HEK293T (cell line): ENCODE results near the gene FUT8.

Experiments
- CTCF ChIA-PET: fragments of 350-600 bp; formaldehyde crosslinking; extraction: SDS; loops from one replicate; lab custom pipeline; 2021; ENCODE audit warnings: antibody characterized with exemption, inconsistent platforms; lab: Yijun Ruan, JAX
- POLR2A ChIA-PET: fragments of 350-600 bp; formaldehyde crosslinking; extraction: SDS; loops from one replicate; lab custom pipeline; 2020; ENCODE audit warnings: antibody characterized with exemption, inconsistent platforms; lab: Yijun Ruan, JAX
- DNase-seq: peaks from one replicate; pipeline ENCODE4 v3.0.0; 2012; ENCODE audit warnings: mixed read lengths; ENCODE audit errors: extremely low spot score
- ARNT ChIP-seq: fragments of 450-650 bp; IDR thresholded peaks from 2 replicates; pipeline ENCODE4 v1.6.1; 2017; ENCODE audit warnings: mild to moderate bottlenecking
- BHLHE40 ChIP-seq: fragments of 450-650 bp; IDR thresholded peaks from 2 replicates; pipeline ENCODE4 v1.6.1; 2016; ENCODE audit warnings: mild to moderate bottlenecking, moderate library complexity, borderline replicate concordance
- CTBP1 ChIP-seq: fragments of 450-650 bp; IDR thresholded peaks from 2 replicates; pipeline ENCODE4 v1.6.1; 2016; ENCODE audit warnings: borderline replicate concordance
- ELF4 ChIP-seq: fragments of 450-650 bp; IDR thresholded peaks from 2 replicates; pipeline ENCODE4 v1.6.1; 2017; ENCODE audit warnings: antibody characterized with exemption
- FOXA1 ChIP-seq: fragments of 450-650 bp; IDR thresholded peaks from 2 replicates; pipeline ENCODE4 v1.6.1; 2016; ENCODE audit warnings: mild to moderate bottlenecking
- FOXK2 ChIP-seq: fragments of 450-650 bp; IDR thresholded peaks from 2 replicates; pipeline ENCODE4 v1.6.1; 2016; ENCODE audit warnings: mild to moderate bottlenecking
- FOXM1 ChIP-seq: fragments of 450-650 bp; IDR thresholded peaks from 2 replicates; pipeline ENCODE4 v1.6.1; 2017; ENCODE audit warnings: mild to moderate bottlenecking, borderline replicate concordance
- HDGF ChIP-seq: fragments of 450-650 bp; IDR thresholded peaks from 2 replicates; pipeline ENCODE4 v1.6.1; 2017; ENCODE audit warnings: antibody characterized with exemption, borderline replicate concordance
- L3MBTL2 ChIP-seq: fragments of 450-650 bp; conservative IDR thresholded peaks from 2 replicates; pipeline ENCODE4 v1.6.1; 2016; ENCODE audit warnings: mild to moderate bottlenecking
- LEF1 ChIP-seq: fragments of 450-650 bp; IDR thresholded peaks from 2 replicates; pipeline ENCODE4 v1.6.1; 2017; ENCODE audit warnings: mild to moderate bottlenecking, borderline replicate concordance
- NFRKB ChIP-seq: fragments of 450-650 bp; IDR thresholded peaks from 2 replicates; pipeline ENCODE4 v1.6.1; 2016; ENCODE audit warnings: mild to moderate bottlenecking, moderate library complexity
- SP1 ChIP-seq: fragments of 450-650 bp; IDR thresholded peaks from 2 replicates; pipeline ENCODE4 v1.6.1; 2017
- SUZ12 ChIP-seq: fragments of 450-650 bp; IDR thresholded peaks from 2 replicates; pipeline ENCODE4 v1.6.1; 2016; ENCODE audit warnings: mild to moderate bottlenecking
- TARDBP ChIP-seq: fragments of 450-650 bp; IDR thresholded peaks from 2 replicates; pipeline ENCODE4 v1.6.1; 2016
- ZNF384 ChIP-seq: fragments of 450-650 bp; IDR thresholded peaks from 2 replicates; pipeline ENCODE4 v1.6.1; 2016
- TF ChIP-seq, protein P1 (sequence below): fragments of 450-650 bp; IDR thresholded peaks from 2 replicates; pipeline ENCODE4 v1.6.1; 2016

FUT8 gene

DNA sequence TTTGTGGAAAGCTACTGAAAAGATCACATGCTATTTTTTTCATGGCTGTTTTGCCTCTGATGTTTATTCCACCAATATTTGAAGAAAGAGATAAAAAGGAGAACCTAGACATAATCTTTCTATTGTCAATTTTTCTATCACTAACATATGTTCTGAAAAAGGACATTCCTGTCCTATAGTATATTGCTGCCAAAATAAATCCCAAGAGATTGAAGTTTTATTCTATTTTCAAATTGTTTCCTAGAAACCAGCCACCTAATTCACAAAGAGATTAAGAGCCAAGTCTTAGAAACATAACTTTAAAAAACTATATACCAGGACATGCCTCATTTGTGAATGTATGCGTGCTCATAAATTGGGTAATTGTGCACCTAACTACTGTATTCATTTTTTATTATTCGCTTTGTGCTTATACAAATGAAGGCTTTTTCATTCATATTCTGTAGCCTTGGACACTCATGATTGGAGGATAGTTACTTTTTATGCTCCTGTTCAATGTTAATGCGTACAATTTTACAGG is 200.7 kb downstream of the FUT8 start:
- TF ChIP-seq ELF4: no peak
- no peak for TF ChIP-seq SP1
- TF ChIP-seq HDGF: no peak
- no peak for TF ChIP-seq BHLHE40
- TF ChIP-seq TARDBP: no peak
- TF ChIP-seq, protein P1, sequence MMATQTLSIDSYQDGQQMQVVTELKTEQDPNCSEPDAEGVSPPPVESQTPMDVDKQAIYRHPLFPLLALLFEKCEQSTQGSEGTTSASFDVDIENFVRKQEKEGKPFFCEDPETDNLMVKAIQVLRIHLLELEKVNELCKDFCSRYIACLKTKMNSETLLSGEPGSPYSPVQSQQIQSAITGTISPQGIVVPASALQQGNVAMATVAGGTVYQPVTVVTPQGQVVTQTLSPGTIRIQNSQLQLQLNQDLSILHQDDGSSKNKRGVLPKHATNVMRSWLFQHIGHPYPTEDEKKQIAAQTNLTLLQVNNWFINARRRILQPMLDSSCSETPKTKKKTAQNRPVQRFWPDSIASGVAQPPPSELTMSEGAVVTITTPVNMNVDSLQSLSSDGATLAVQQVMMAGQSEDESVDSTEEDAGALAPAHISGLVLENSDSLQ: no peak
- TF ChIP-seq FOXK2: no peak
- TF ChIP-seq FOXM1: no peak
- TF ChIP-seq L3MBTL2: no peak
- TF ChIP-seq SUZ12: no peak
- no peak for TF ChIP-seq ZNF384
- no peak for TF ChIP-seq CTBP1
- TF ChIP-seq LEF1: no peak
- POLR2A ChIA-PET: no interaction called here
- no peak for DNase-seq
- CTCF ChIA-PET: no interaction called here

DNA sequence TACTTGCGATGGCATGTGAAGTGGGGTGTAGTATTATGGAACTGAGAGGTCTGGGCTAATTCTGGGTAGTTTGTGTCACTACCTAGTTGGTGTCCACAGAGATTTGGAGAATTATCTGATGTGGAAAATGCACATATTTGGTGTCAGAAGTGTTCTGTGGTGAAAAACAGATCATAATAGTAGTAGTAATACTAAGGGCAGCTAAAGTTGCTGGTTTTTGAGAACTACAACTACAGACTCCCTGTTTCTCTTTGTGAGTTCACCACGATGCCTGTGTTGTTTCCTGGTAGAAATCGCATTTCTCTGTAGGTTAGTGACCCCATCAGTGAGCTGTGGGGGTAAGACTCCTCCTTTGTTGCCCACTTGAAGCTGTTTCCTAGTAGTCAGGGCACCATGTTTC is 206.5 kb downstream of the FUT8 start:
- ChIA-PET POLR2A (no interaction called here), CTCF (interaction anchor here (0.7 kb wide), 1 partner anchor 14 kb away, joined by 4 read pairs; no protein-coding TSS in a partner anchor)
- TF ChIP-seq NFRKB: no peak
- TF ChIP-seq FOXK2: no peak
- TF ChIP-seq HDGF: no peak
- TF ChIP-seq CTBP1: no peak
- no peak for TF ChIP-seq TARDBP
- no peak for TF ChIP-seq FOXA1
- TF ChIP-seq BHLHE40: no peak
- TF ChIP-seq, protein P1: no peak
- TF ChIP-seq L3MBTL2: no peak
- no peak for TF ChIP-seq ZNF384
- TF ChIP-seq SP1: no peak
- TF ChIP-seq ELF4: no peak
- no peak for DNase-seq

- ChIA-PET POLR2A (no interaction called here), CTCF (interaction anchor here (0.7 kb wide), 1 partner anchor 25 kb away, joined by 3 read pairs; no protein-coding TSS in a partner anchor)
- no peak for DNase-seq
- TF ChIP-seq FOXK2 (no peak), FOXM1 (no peak), NFRKB (no peak), ARNT (no peak), ELF4 (no peak), HDGF (no peak), BHLHE40 (no peak), LEF1 (no peak), SP1 (no peak)
These were observed 207.7 kb downstream of the FUT8 start for GRCh38 chr14:65620195-65620594.

DNA sequence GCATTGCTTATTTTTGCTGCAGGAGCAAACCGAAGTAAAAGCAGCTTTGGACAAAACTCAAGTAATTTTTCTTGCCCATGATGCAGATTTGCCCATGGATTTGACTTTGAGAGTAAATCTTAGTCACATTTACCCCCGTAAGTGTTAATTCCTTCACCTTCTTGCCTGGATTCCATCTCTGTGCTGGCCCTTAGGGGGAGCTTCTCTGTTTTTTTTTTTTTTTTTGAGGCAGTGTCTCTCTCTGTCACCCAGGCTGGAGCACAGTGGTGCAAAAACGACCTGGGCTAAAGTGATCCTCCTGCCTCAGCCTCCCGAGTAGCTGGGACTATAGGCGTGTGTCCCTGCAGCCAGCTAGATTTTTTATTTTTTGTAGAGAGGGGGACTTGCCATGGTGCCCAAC is 210.2 kb downstream of the FUT8 start:
- DNase-seq: no peak
- ChIA-PET POLR2A (no interaction called here), CTCF (interaction anchor here (0.6 kb wide), 1 partner anchor 136 kb away, joined by 4 read pairs; no protein-coding TSS in a partner anchor)
- TF ChIP-seq ZNF384 (no peak), FOXK2 (no peak), TARDBP (no peak)

DNA sequence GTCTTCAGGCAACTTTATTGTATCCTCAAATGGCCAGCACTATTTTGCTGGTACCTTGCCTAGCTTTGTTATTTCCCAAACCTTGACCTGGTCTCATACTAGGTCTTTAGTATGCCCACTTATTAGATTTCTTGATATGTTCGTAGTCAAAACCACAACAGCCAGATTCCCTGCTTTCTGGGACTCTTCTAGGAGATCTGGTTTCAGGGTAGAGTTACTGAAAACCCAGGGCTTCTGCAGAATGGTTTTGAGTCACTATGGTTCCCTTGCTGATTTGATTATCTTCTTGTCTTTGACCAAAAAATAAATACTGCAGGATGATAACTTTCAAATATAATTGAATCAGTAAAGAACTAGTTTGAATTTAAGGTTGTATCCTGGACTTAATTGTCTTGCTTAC is 211.2 kb downstream of the FUT8 start:
- CTCF ChIA-PET: no interaction called here
- TF ChIP-seq ARNT (no peak), LEF1 (no peak), SP1 (no peak), SUZ12 (no peak), TARDBP (no peak), CTBP1 (no peak), HDGF (no peak), NFRKB (no peak), ZNF384 (no peak), FOXA1 (no peak), FOXM1 (no peak), FOXK2 (no peak), ELF4 (no peak), L3MBTL2 (no peak), BHLHE40 (no peak)
- TF ChIP-seq, protein P1: no peak
- POLR2A ChIA-PET: no interaction called here
- no peak for DNase-seq

- TF ChIP-seq TARDBP (no peak), BHLHE40 (no peak), FOXA1 (no peak), ELF4 (no peak), ARNT (no peak), FOXK2 (no peak), L3MBTL2 (no peak), ZNF384 (no peak), LEF1 (no peak), FOXM1 (no peak), HDGF (no peak), SUZ12 (no peak), CTBP1 (no peak), SP1 (no peak), NFRKB (no peak)
- TF ChIP-seq, protein P1: no peak
- ChIA-PET POLR2A (no interaction called here), CTCF (no interaction called here)
- DNase-seq: no peak
These were observed 214.8 kb downstream of the FUT8 start for GRCh38 chr14:65627315-65627714.
